GM19438 (cell line): ENCODE measurements around the gene DYNC1LI1.

Source experiments
- ATAC-seq: cut with Tn5 transposase; IDR thresholded peaks from one replicate; pipeline ENCODE4 v1.9.1; 2021; ENCODE audit warnings: low read depth; ENCODE audit not compliant: unreplicated experiment

DYNC1LI1 gene

DNA sequence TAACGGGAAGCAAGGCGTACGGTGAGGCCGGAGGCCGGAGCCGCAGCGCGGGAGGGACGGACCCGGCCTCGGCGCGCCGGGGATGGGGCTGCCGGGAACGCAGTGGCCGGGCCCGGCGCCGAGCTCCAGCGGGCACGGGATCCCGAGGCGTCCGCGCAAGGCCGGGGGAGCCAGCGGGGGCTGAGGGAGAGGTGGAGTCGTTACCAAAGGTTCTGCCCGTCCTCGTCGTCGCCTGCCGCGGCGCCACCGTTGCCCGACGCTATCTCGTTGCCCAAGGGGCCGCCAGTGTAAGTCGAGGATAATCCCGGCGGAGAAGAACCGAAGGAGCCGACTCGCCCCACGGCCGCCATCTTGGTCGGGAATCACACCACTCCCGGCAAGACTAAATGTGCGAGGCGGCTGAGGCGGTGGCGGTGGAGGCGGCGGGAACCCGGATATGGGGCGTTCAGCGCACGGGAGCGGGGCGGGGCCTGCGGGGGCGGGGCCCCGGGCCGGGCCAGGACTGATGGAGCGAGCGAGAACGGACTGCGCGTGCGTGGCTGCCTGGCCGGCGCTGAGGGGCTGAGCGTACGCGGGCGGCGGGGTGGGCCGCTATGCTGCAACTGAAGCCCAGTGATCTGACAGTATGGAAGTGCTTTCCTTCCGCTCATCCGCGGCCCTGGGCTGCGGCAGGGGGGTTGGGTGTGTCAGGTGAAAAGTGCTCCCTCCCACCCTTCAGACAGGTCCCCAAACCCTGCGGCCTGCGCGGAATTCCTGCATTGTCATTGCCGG is at the start of gene DYNC1LI1:
Gene DYNC1LI1, minus strand, starts transcription at position 438 of the 771 bp plus-strand sequence. Its CDS starts 88 bp downstream, at position 350.
- ATAC-seq: peak; percentile 83

- no peak for ATAC-seq
These were observed 48.7 kb upstream of the DYNC1LI1 start for GRCh38 chr3:32619395-32619794.

- no peak for ATAC-seq
These were observed 45.8 kb upstream of the DYNC1LI1 start for GRCh38 chr3:32616267-32616962.

DNA sequence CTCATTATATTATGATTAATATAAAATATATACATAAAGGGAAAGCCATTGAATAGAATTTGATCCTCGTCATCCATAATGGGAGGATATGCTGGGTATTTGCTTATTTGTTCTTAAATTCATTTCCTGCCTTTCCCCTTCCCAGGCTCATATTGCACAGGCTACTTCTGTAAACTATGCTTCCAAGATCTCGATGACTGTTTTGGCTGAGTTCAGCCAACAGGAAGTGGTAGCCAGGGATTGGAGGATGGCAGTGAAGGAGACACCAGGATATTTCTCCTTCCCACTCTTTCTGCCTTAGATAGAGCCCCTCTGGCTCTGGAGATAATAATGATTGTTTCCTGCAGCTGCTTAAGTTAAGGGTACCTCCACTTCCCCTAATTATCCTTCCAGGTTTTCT is 44.3 kb upstream of the DYNC1LI1 start:
- no peak for ATAC-seq

- no peak for ATAC-seq
These were observed 42.5 kb upstream of the DYNC1LI1 start for GRCh38 chr3:32613183-32613582.

- no peak for ATAC-seq
These were observed 41.9 kb upstream of the DYNC1LI1 start for GRCh38 chr3:32612547-32612946.

- ATAC-seq: no peak
These were observed 36.9 kb upstream of the DYNC1LI1 start for GRCh38 chr3:32607522-32607921.

DNA sequence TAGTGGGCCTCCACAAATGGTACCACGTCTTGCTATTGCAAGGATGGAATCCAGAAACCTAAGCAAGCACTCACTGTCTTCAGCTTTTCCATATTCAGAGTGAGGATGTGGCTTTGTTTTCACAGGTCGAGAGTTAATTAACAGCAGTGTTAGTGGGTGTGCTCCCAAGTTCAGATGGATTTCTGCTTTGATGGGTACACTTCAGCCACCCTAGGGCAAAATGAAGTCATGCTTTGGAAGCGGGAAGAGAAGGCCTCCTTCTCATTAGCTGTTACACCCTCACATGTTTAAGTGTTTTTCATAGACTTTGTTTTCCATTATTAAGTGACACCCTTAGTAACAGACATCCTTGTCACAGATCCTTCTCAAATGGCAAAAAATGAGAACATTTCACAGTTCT is 36.3 kb upstream of the DYNC1LI1 start:
- ATAC-seq: no peak

DNA sequence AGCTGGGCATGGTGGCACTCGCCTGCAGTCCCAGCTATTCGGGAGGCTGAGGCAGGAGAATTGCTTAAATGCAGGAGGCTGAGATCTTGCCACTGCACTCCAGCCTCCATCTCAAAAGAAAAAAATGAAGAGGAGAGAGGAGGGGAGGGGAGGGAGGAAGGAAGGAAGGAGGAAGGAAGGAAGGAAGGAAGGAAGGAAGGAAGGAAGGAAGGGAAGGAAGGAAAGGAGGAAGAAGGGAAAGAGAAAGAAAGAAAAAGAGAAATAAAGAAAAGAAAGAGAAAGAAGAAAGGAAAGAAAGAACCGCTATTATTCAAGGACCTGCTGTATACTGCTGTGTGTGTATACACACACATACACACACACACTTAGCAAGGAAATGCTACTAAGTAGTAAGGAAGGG is 35.6 kb upstream of the DYNC1LI1 start:
- no peak for ATAC-seq

DNA sequence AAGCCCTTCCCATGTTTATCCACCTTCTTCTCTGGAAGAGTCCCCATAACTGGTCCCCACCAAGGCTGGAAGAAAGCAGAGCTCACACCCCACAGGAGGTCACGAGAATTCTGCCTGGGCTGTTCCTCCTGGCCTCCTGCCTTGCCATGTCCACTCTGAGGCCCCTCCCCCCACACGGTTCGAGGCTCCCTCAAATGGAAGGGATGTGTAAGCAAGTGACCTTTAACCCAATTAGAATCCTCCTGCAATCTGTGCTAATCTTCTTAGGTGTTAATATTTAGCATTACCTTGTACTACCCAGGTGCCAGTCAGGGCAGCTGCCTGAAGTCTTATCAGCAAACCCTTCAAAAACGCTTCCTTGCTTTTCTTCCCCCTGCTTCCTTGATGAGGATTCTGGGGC is 32.4 kb upstream of the DYNC1LI1 start:
- no peak for ATAC-seq

GRCh38 chr3:32602206-32602605 is 31.5 kb upstream of the DYNC1LI1 start:
- ATAC-seq: no peak

GRCh38 chr3:32601722-32602121 is 31.1 kb upstream of the DYNC1LI1 start:
- ATAC-seq: no peak

- ATAC-seq: no peak
These were observed 27.0 kb upstream of the DYNC1LI1 start for GRCh38 chr3:32597656-32598055.

DNA sequence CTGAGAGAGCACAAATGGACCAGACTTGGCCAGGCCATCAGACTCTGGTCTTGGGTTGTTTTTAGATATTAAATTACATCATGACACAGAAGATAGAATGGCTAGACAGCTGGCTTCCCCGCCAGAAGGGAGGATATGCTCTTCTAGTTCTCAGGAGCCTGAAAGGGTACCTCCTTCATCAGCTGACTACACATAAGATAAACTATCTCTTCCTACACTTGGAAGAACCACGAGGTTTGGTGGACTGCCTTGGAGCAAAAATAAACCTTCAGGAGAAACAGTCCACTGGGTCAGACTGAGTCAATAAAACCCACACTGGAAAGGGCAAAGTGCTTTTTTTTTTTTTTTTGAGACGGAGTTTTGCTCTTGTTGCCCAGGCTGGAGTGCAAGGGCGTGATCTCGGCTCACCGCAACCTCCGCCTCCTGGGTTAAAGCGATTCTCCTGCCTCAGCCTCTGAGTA is 26.3 kb upstream of the DYNC1LI1 start:
- no peak for ATAC-seq

- no peak for ATAC-seq
These were observed 25.7 kb upstream of the DYNC1LI1 start for GRCh38 chr3:32596282-32596908.

DNA sequence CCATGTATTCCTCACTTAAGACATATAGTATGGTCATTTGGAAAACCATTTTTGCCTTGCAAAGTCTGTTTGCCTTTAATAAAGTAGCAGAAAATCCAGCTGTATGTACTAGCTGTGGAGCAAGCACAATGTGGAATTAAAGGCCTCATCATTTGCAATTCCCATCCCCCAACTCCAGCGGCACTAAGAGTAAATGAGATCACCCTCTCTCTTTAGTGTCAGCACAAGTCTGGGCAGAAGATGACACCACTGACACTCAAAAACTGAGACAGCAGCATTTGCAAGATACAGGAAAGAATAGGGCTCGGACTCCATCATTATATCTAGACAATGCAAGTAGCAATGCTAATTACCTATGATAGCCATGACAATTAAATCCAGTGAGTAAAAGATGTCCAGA is 24.7 kb upstream of the DYNC1LI1 start:
- ATAC-seq: no peak

DNA sequence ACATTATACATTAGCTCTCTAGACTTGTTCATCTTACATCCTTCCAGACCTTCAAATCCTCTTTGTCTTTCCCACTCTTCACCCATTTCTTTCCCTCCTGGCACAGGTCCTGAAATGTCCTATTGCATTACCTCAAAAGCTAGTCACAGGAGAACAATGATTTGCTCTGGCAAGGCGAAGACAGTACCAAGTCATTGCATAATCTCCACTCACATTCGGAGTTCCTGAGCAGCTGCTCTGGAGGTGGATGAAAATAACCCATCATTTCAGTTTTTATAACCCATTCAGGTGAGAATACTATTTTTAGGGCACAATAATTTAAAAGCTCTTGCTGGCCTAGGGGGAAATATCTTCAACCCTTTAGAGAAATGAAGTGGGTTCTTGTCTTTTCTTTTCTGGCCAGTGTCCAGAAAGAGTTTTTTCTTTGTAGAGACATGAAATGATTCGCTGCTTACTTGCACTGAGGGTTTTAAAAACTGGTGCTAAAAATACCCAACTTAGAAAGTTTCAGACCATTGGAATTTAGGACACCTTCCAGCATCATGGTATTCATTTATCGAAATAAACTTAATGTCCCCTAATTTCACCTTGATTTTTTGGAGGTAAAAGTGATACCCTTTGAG is 23.4 kb upstream of the DYNC1LI1 start:
- ATAC-seq: no peak

DNA sequence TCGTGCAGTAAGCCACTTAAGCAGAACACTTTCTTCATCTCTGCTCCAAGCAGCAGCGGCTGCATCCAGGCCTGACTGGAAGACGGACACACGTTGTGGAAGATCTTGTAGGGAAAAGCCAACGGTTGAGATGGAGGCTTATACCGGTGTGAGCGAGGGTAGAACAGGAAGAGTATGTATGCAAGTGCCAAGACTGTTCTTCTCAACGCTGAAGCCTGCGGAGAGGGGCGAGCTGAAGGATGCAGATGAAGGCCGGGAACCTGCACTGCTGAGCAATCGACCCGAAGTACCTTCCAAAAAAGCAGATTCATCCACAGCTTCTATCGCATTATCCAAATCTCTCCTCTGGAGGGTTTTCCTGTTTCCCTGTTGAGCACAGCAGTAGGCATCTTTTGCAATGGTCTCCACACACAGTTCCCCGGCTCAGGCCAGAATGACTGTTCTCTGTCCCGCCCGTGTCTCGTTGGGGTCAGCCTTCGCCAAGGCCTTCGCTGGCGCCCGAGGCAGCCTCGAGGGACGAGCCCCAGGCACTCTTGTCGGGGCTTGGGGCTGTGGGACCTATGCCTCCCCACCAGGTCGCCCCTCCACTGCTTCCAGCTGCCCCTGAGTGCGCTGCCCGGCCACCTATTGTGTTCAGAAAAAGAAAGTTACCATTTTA is 22.2 kb upstream of the DYNC1LI1 start:
- no peak for ATAC-seq

DNA sequence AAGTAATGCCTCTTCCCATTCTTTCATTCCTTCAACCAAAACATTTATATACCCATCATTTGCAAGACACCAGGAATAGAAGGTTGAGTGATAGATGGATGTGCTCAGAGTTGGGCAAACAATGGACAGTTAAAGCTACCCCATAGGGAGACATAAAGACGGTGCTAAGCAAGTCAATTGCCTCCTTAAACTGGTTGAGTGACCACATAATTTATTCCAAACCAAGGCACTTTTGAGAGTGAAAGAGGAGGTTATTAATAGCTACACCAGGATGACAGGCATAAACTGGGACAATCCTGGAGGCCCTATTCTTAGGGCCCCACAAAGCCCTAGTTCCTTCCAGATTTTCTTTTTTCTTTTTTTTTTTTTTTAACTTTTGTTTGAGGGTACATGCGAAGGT is 21.4 kb upstream of the DYNC1LI1 start:
- ATAC-seq: no peak

- ATAC-seq: no peak
These were observed 20.5 kb upstream of the DYNC1LI1 start for GRCh38 chr3:32591186-32591585.

GRCh38 chr3:32586356-32586755 is 15.7 kb upstream of the DYNC1LI1 start:
- ATAC-seq: no peak
